Measurements from ENCODE around the gene COQ5.

The COQ5 gene

DNA sequence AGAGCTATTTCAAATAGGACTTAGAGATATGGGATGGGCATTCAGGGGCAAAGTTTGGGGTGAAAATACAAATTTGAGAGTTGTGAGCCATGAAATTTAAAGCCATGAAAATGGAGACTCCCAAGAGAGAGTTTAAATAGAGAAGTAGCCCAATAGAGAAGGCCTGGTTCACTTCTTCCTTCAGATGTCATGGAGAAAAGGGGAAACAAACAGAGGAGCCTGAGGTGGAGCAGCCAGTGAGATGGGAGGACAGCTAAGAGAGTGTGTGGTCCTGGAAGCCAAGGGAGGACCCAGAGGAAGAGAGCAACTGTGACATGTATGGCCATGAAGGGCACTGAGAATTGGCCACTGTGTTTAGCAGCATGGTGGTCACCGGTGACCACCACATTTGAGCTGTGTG, 45.3 kb downstream of the COQ5 start:
- Histone ChIP-seq H3K4me2 (ENCODE audit: low read length) (no peak overlapping the region), H3K4me3 (ENCODE audit: low read length) (no peak overlapping the region), H3K36me3 (replicated peaks; ENCODE audit: low read depth, low read length) (no peaks in the 10 kb centered on the region), H3K79me2 (ENCODE audit: low read length) (no peaks in the 10 kb centered on the region), H3K9me3 (ENCODE audit: insufficient read depth, low read length) (no peaks in the 10 kb centered on the region), H3K27ac (ENCODE audit: low read length) (no peak overlapping the region), H3K27me3 (ENCODE audit: low read depth, low read length) (no peaks in the 10 kb centered on the region), H3K9ac (ENCODE audit: low read length) (no peak overlapping the region), H3K4me1 (ENCODE audit: low read length) (no peaks in the 10 kb centered on the region), H2AFZ (ENCODE audit: low read depth, low read length) (no peak overlapping the region), H4K20me1 (ENCODE audit: insufficient read depth, low read length) (no peaks in the 10 kb centered on the region)
- TF ChIP-seq EZH2phosphoT487 (IDR thresholded peaks at IDR 0.05; ENCODE audit: low read depth) (no peak), CTCF (IDR thresholded peaks at IDR 0.05; ENCODE audit: low read depth, low read length) (no peak)

DNA sequence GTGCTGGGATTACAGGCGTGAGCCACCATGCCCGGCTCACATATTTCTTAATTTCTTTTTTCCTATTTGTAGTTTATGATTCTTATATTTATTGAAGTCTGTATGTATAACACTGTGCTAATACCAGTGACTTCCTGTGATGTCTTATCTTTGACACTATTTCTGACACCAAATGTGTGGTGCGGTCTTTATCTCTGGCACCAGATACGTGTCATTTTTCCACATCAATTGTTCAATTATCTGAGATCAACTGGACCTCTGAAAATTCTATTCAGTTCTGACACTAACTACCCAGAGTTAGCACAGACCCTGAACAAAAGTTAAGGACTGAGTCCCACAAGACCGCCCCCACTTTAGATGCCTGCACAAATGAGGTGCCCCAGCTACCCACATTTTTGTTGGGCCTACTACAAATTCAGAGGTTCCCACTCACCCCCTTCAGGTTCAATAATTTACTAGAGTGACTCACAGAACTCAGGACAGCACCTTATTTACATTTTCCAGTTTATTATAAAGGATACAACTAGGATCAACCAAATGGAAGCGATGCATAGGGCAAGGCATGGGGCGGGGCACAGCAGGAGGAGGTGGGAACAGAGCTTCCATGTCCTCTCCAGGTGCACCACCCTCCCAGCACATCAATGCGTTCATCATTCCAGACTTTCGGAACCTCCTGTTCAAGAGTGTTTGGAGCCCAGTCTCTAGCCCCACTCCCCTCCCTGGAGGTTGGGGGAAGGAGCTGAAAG, 47.8 kb downstream of the COQ5 start:
- Histone ChIP-seq H4K20me1 (ENCODE audit: insufficient read depth, low read length) (no peaks in the 10 kb centered on the region), H3K4me2 (ENCODE audit: low read length) (no peak overlapping the region), H3K27ac (ENCODE audit: low read length) (no peak overlapping the region), H3K9ac (ENCODE audit: low read length) (no peak overlapping the region), H3K4me3 (ENCODE audit: low read length) (no peak overlapping the region), H3K4me1 (ENCODE audit: low read length) (no peaks in the 10 kb centered on the region), H3K79me2 (ENCODE audit: low read length) (no peaks in the 10 kb centered on the region), H2AFZ (ENCODE audit: low read depth, low read length) (no peak overlapping the region), H3K36me3 (replicated peaks; ENCODE audit: low read depth, low read length) (no peaks in the 10 kb centered on the region), H3K27me3 (ENCODE audit: low read depth, low read length) (no peaks in the 10 kb centered on the region), H3K9me3 (ENCODE audit: insufficient read depth, low read length) (no peaks in the 10 kb centered on the region)
- TF ChIP-seq EZH2phosphoT487 (IDR thresholded peaks at IDR 0.05; ENCODE audit: low read depth), result no peak
- no peak for TF ChIP-seq CTCF (IDR thresholded peaks at IDR 0.05; ENCODE audit: low read depth, low read length)

DNA sequence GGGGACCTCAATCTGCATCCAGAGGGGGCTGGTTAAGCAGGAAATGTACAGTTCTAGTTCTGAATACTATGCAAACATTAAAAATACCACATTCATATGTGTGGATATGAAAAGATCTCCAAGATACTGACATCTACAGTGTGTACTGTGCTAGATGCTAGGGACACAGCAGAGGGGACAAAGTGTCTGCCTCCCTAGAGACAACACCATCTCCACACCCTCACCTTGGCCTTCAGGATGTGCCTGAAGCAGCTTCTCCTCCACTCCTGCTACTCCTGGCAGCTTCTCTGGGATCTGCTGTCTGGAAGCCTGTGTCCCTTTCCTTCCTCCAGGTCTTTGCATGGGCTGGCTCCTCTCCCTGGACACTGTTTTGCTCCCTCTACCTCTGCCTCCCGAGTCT, 48.7 kb downstream of the COQ5 start:
- H3K4me2 ChIP-seq (ENCODE audit: low read length), result no peak overlapping the region
- H3K27ac ChIP-seq (ENCODE audit: low read length), result no peak overlapping the region
- no peak overlapping the region for H3K4me3 ChIP-seq (ENCODE audit: low read length)
- TF ChIP-seq CTCF (IDR thresholded peaks at IDR 0.05; ENCODE audit: low read depth, low read length) (no peak), EZH2phosphoT487 (IDR thresholded peaks at IDR 0.05; ENCODE audit: low read depth) (no peak)
- H4K20me1 ChIP-seq (ENCODE audit: insufficient read depth, low read length), result no peaks in the 10 kb centered on the region
- H3K79me2 ChIP-seq (ENCODE audit: low read length), result no peaks in the 10 kb centered on the region
- H2AFZ ChIP-seq (ENCODE audit: low read depth, low read length), result no peak overlapping the region
- H3K4me1 ChIP-seq (ENCODE audit: low read length), result no peaks in the 10 kb centered on the region
- H3K9ac ChIP-seq (ENCODE audit: low read length), result no peak overlapping the region
- no peaks in the 10 kb centered on the region for H3K27me3 ChIP-seq (ENCODE audit: low read depth, low read length)
- H3K36me3 ChIP-seq (replicated peaks; ENCODE audit: low read depth, low read length), result no peaks in the 10 kb centered on the region
- no peaks in the 10 kb centered on the region for H3K9me3 ChIP-seq (ENCODE audit: insufficient read depth, low read length)

GRCh38 chr12:120479458-120479857, 49.5 kb downstream of the COQ5 start:
- Histone ChIP-seq H3K27ac (ENCODE audit: low read length) (no peak overlapping the region), H2AFZ (ENCODE audit: low read depth, low read length) (no peak overlapping the region), H3K4me2 (ENCODE audit: low read length) (no peak overlapping the region), H3K27me3 (ENCODE audit: low read depth, low read length) (no peaks in the 10 kb centered on the region), H3K79me2 (ENCODE audit: low read length) (no peaks in the 10 kb centered on the region), H3K9me3 (ENCODE audit: insufficient read depth, low read length) (no peaks in the 10 kb centered on the region), H3K36me3 (replicated peaks; ENCODE audit: low read depth, low read length) (no peaks in the 10 kb centered on the region), H3K4me3 (ENCODE audit: low read length) (no peak overlapping the region), H3K9ac (ENCODE audit: low read length) (no peak overlapping the region), H4K20me1 (ENCODE audit: insufficient read depth, low read length) (no peaks in the 10 kb centered on the region), H3K4me1 (ENCODE audit: low read length) (peaks cover 4% of the 10 kb centered on the region; the same call in 1 of the 2 replicates)
- TF ChIP-seq CTCF (IDR thresholded peaks at IDR 0.05; ENCODE audit: low read depth, low read length) (no peak), EZH2phosphoT487 (IDR thresholded peaks at IDR 0.05; ENCODE audit: low read depth) (no peak)

Data from OCI-LY3 (cell line).